ENCODE measurements around the gene HHATL.
"Not testable (repeated sequence)": the region's sequence is repeated elsewhere in the genome, so short reads cannot be mapped to it uniquely, and the experiment has no call there.

HHATL gene

DNA sequence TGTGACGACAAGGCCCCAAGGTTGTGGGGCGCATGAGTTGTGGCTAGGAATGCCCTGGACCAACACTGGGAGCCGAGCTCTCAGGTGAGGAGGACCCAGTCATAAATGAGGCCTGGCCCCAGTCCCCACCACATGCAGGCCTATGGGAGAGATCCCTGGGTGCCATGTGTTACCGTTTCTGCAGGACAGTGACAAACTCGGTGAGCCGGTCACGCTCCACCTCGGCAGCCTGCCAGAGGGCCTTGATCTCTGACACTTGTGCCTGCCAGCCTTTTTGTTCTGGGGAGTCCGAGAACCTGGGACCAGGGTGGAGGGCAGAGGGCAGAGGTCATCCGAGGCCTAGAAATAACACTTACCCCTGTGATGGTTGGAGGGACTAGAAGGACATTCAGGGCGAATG, 27.7 kb upstream of the HHATL start:
- no peak overlapping the region for H3K4me3 ChIP-seq (ENCODE audit: low read depth, low read length)
- TF ChIP-seq, protein P1, sequence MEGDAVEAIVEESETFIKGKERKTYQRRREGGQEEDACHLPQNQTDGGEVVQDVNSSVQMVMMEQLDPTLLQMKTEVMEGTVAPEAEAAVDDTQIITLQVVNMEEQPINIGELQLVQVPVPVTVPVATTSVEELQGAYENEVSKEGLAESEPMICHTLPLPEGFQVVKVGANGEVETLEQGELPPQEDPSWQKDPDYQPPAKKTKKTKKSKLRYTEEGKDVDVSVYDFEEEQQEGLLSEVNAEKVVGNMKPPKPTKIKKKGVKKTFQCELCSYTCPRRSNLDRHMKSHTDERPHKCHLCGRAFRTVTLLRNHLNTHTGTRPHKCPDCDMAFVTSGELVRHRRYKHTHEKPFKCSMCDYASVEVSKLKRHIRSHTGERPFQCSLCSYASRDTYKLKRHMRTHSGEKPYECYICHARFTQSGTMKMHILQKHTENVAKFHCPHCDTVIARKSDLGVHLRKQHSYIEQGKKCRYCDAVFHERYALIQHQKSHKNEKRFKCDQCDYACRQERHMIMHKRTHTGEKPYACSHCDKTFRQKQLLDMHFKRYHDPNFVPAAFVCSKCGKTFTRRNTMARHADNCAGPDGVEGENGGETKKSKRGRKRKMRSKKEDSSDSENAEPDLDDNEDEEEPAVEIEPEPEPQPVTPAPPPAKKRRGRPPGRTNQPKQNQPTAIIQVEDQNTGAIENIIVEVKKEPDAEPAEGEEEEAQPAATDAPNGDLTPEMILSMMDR (IDR thresholded peaks at IDR 0.05; ENCODE audit: insufficient read depth, low read depth, low read length, missing control alignments): no peak
- DNase-seq (ENCODE audit: low read depth): no peak

DNA sequence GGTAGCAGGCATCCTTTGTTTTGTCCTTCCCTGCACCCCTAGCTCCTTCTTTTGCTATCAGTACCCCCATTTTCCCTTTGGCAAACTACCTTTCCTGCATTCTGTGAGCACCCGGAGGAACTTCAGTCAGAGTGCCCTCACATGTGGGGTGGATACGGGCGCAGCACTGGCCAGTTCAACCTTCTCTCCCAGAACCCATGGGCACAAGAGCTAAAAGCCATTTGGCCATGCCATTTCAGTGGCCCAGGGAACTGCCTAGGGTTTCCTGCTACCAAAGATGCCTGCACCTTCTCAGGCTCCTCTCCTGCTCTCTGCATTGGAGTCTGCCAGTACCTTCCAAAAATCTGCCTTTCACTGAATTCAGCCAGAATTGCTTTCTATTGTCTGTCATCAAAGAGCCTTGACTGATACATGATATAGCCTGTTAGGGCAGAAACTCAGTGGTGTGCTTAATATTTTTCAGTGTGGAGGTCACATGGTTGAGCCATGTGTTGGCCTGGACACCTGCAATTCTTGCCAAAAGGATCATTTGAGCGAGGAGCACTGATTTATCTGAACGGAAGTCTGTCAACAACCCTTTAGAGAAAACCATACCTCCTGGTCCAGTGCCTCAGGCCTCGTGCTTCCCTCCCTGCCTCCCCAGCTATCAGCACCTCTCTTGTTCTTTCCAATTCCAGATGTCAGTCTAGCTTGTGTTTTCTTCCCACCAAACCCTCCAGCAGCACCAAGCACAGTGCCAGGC, 27.0 kb upstream of the HHATL start:
- TF ChIP-seq, protein P1 (IDR thresholded peaks at IDR 0.05; ENCODE audit: insufficient read depth, low read depth, low read length, missing control alignments): no peak

DNA sequence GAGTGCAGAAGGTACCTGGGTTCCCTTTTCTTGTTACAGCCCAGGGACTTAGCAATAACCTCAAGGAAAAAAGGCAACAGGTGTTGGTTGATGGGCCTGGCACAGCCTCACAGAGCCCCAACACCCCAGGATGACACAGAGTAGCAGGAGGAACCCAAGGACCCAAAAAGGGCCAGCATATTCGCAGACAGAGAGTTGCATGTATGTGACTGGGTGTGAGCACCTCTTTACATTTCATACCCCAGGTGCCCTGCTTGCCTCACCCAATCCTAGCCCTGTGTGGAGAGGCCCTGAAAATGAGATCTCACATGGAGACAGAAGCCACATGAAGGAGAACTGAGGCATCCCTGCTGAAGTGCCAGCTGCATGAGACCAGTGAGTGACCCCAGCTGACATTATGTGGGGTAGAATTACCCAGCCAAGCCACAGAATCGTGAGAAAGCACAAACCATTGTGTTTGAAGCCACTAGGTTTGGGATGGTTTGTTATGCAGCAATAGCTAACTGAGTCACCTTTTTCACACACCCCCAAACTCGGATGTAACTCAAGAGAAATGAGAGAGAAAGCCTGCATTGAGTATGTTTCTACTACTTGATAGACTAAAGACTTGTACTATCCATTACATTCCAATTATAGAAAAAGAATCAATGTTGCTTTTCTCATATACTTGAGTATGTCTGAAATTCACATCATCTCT, 26.2 kb upstream of the HHATL start:
- TF ChIP-seq, protein P1 (IDR thresholded peaks at IDR 0.05; ENCODE audit: insufficient read depth, low read depth, low read length, missing control alignments): no peak
- no peak overlapping the region for H3K4me3 ChIP-seq (ENCODE audit: low read depth, low read length)
- DNase-seq (ENCODE audit: low read depth): no peak

More for the DNA sequence above, 27.0 kb upstream of the HHATL start:
- no peak overlapping the region for H3K4me3 ChIP-seq (ENCODE audit: low read depth, low read length)
- no peak for DNase-seq (ENCODE audit: low read depth)

DNA sequence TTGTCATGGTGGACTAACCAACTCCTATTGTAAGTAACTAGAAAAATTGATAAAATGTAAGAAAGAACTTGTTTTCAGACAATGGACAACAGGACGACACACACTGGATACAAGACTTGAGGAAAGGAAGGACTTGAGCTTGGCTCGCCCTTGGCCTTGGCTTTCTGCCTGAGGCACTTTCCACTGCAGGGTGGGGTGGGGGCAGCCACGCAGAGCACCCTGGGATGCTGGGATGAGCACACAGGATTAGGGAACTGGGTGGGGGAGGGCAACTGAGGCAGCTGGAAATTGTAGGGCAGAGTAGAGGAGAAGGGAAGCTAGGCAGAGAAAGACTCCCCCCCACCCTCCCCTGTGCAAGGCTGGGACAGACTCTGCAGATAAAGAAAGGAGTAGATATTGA, 25.5 kb upstream of the HHATL start:
- H3K4me3 ChIP-seq (ENCODE audit: low read depth, low read length): no peak overlapping the region
- TF ChIP-seq, protein P1 (IDR thresholded peaks at IDR 0.05; ENCODE audit: insufficient read depth, low read depth, low read length, missing control alignments): no peak
- DNase-seq (ENCODE audit: low read depth): no peak

DNA sequence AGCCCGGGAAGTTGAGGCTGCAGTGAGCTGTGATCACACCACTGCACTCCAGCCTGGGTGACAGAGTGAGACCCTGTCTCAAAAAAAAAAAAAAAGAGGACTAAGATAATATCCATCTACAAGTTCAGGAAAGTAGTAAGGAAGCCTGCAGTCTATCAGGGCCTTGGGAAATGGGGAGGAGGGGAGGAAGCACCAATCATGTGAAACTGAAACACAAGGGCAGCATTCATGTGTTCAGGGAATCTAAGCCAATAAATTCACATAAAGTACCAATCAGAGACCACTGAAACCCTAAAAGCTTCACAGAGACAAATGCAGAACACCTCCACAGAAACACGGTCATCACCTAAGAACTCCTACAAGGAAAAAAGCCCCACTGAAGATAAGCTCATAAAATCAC, 22.9 kb upstream of the HHATL start:
- H3K4me3 ChIP-seq (ENCODE audit: low read depth, low read length): no peak overlapping the region
- no peak for DNase-seq (ENCODE audit: low read depth)
- TF ChIP-seq, protein P1 (IDR thresholded peaks at IDR 0.05; ENCODE audit: insufficient read depth, low read depth, low read length, missing control alignments): no peak

DNA sequence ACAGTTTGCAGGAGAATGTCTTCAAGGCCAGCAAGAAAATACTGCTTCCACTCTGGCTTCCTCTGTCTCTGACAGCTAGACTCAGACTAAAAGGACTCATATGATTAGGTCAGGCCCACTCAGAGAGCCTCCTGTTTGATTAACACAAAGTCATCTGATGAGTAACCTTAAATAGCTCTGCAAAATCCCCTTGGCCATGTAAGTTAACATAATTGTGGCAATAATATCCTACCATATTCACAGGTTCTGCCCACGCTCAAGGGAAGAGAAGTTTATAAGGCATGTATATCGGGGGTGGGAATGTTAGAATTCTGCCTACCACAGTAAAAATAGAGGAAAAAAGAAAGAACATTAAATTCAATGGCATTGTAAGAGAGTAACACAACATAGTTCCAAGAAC, 20.6 kb upstream of the HHATL start:
- no peak overlapping the region for H3K4me3 ChIP-seq (ENCODE audit: low read depth, low read length)
- no peak for DNase-seq (ENCODE audit: low read depth)
- TF ChIP-seq, protein P1 (IDR thresholded peaks at IDR 0.05; ENCODE audit: insufficient read depth, low read depth, low read length, missing control alignments): no peak

DNA sequence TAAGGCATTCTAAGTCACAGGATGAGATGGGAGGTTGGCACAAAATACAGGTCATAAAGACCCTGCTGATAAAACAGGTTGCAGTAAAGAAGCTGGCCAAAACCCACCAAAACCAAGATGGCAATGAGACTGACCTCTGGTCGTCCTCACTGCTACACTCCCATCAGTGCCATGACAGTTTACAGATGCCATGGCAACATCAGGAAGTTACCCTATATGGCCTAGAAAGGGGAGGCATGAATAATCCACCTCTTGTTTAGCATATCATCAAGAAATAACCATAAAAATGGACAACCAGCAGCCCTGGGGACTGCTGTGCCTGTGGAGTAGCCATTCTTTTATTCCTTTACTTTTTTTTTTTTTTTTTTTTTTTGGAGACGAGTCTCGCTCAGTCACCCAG, 19.8 kb upstream of the HHATL start:
- not testable (repeated sequence) for DNase-seq (ENCODE audit: low read depth); H3K4me3 ChIP-seq (ENCODE audit: low read depth, low read length)
